ENCODE results near the gene CCDC33.

GRCh38 chr15:74362482-74362881, 126.4 kb downstream of the CCDC33 start:
- TF ChIP-seq EZH2 (IDR thresholded peaks at IDR 0.05; ENCODE audit: insufficient read depth, low read length) (no peak), CTCF (IDR thresholded peaks at IDR 0.05; ENCODE audit: insufficient read depth, low read depth, low read length) (no peak)
